GM18507 (cell line): ENCODE data around the gene ANKRD2.
"Not testable (repeated sequence)": the region's sequence is repeated elsewhere in the genome, so short reads cannot be mapped to it uniquely, and the experiment has no call there.

Source experiments
- DNase-seq: peaks from one replicate; pipeline ENCODE4 v3.0.0; 2011; ENCODE audit warnings: low read depth; ENCODE audit not compliant: insufficient read length; ENCODE audit errors: extremely low spot score
- FAIRE-seq: peaks from 2 replicates; lab custom pipeline; 2011; peaks lifted over from hg19 to GRCh38; lab: Jason Lieb, UNC

Gene ANKRD2

GRCh38 chr10:97570146-97570788 is 2.3 kb upstream of the ANKRD2 start:
- no peak for FAIRE-seq
- DNase-seq, result no peak

- DNase-seq (no peak), FAIRE-seq (no peak)
Observed at GRCh38 chr10:97570789-97571471, 1.6 kb upstream of the ANKRD2 start.

- no peak for DNase-seq
- FAIRE-seq, result no peak
Observed at GRCh38 chr10:97571622-97572021, 957 bp upstream of the ANKRD2 start.

GRCh38 chr10:97573021-97573420 is 442 bp downstream of the ANKRD2 start:
- FAIRE-seq (no peak), DNase-seq (no peak)

GRCh38 chr10:97573672-97574071 is 1.1 kb downstream of the ANKRD2 start:
- FAIRE-seq, result no peak

GRCh38 chr10:97574374-97575126 is 2.0 kb downstream of the ANKRD2 start:
- FAIRE-seq, result no peak
- no peak for DNase-seq

More at GRCh38 chr10:97573672-97574071, 1.1 kb downstream of the ANKRD2 start:
- no peak for DNase-seq

GRCh38 chr10:97575127-97575668 is 2.6 kb downstream of the ANKRD2 start:
- no peak for FAIRE-seq
- DNase-seq, result no peak

GRCh38 chr10:97576487-97576886 is 3.9 kb downstream of the ANKRD2 start:
- not testable (repeated sequence) for FAIRE-seq, DNase-seq

GRCh38 chr10:97577701-97578100 is 5.1 kb downstream of the ANKRD2 start:
- FAIRE-seq (no peak), DNase-seq (no peak)

GRCh38 chr10:97578171-97578844 is 5.7 kb downstream of the ANKRD2 start:
- DNase-seq (no peak), FAIRE-seq (no peak)

GRCh38 chr10:97580421-97581367 is 8.1 kb downstream of the ANKRD2 start:
- no peak for FAIRE-seq
- no peak for DNase-seq

GRCh38 chr10:97582169-97582568 is 9.6 kb downstream of the ANKRD2 start:
- FAIRE-seq (no peak), DNase-seq (no peak)

- FAIRE-seq (no peak), DNase-seq (no peak)
Observed at GRCh38 chr10:97583476-97583875, 10.9 kb downstream of the ANKRD2 start.

GRCh38 chr10:97584060-97584797 is 11.7 kb downstream of the ANKRD2 start, which contains the start of gene HOGA1:
Gene HOGA1 (plus strand): TSS chr10:97584389. CDS start chr10:97584704, 315 bp downstream.
- peak; percentile 79 for FAIRE-seq
- DNase-seq, result peak; percentile 59

- no peak for DNase-seq
- FAIRE-seq, result peak; percentile 29
Observed at GRCh38 chr10:97584798-97585438, 12.3 kb downstream of the ANKRD2 start.

GRCh38 chr10:97585439-97585811 is 12.8 kb downstream of the ANKRD2 start:
- FAIRE-seq (no peak), DNase-seq (no peak)

GRCh38 chr10:97587183-97587582 is 14.6 kb downstream of the ANKRD2 start:
- DNase-seq, result no peak
- FAIRE-seq, result no peak
